C4-2B (cell line): Measurements from ENCODE around the gene PDGFC.

Source experiments
- ZFX ChIP-seq: fragments of 450-650 bp; IDR thresholded peaks from 2 replicates; pipeline ENCODE4 v1.6.1; 2017
- TF ChIP-seq, protein P1 (sequence below): fragments of 450-650 bp; conservative IDR thresholded peaks from 2 replicates; pipeline ENCODE4 v1.5.1; 2017; ENCODE audit warnings: mild to moderate bottlenecking

DNA sequence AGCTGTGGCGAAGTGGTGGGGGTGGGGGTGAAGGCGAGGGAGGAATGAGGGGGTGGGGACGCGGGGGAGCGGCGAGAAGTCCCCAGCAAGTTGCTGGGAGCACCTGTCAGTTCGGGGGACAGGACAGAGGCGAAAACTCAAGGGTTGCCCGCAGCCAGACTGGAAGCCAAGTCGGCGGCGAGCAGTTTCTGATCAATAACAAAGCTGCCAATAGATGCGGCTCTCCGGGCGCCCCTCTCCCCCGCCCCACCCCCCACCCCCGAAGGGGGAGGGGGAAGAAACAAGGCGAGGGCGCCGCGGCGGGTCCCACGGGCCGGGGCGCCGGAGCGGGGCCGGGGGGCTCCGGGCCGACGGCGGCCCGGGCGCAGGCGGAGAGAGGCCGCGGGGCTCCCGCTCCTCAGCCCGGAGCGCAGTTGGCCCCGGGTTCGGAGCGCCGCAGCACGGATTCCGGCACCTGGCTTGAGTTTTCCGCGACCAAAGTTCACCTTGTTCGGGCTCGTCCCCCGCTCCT, 379 bp downstream of the PDGFC start:
- TF ChIP-seq, protein P1, sequence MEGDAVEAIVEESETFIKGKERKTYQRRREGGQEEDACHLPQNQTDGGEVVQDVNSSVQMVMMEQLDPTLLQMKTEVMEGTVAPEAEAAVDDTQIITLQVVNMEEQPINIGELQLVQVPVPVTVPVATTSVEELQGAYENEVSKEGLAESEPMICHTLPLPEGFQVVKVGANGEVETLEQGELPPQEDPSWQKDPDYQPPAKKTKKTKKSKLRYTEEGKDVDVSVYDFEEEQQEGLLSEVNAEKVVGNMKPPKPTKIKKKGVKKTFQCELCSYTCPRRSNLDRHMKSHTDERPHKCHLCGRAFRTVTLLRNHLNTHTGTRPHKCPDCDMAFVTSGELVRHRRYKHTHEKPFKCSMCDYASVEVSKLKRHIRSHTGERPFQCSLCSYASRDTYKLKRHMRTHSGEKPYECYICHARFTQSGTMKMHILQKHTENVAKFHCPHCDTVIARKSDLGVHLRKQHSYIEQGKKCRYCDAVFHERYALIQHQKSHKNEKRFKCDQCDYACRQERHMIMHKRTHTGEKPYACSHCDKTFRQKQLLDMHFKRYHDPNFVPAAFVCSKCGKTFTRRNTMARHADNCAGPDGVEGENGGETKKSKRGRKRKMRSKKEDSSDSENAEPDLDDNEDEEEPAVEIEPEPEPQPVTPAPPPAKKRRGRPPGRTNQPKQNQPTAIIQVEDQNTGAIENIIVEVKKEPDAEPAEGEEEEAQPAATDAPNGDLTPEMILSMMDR, result no peak
- TF ChIP-seq ZFX, result no peak
